Spinal cord (tissue), 10 donors: ENCODE results near the gene FANCC. TPM values are rescaled to one million over a fixed set of nuclear protein-coding genes. Genes with fewer than 3 reads are reported as not detected.
A peak's percentile ranks its signal among the peaks of the same experiment; 100 is the strongest.
"Not testable (repeated sequence)": the region's sequence is repeated elsewhere in the genome, so short reads cannot be mapped to it uniquely, and the experiment has no call there.

Source experiments
- DNase-seq, 6 donors: peaks; one replicate each; pipeline versions ENCODE4 v3.0.0 to v3.0.0-alpha.2; 2013 to 2015; ENCODE audit warnings: low spot score in 6 of 6, low read depth in 4 of 6
- H3K27ac ChIP-seq: one replicate; pipeline ENCODE4 v1.5.1; 2013; ENCODE audit warnings: low read depth, low read length, control low read depth
- H3K27me3 ChIP-seq: one replicate; pipeline ENCODE4 v1.6.1; 2013; ENCODE audit warnings: low read length; ENCODE audit not compliant: control insufficient read depth, insufficient read depth
- H3K36me3 ChIP-seq: one replicate; pipeline ENCODE4 v1.6.1; 2013; ENCODE audit warnings: low read length; ENCODE audit not compliant: control insufficient read depth, insufficient read depth
- H3K4me1 ChIP-seq: one replicate; pipeline ENCODE4 v1.6.1; 2013; ENCODE audit warnings: low read length; ENCODE audit not compliant: control insufficient read depth, insufficient read depth
- H3K4me3 ChIP-seq: one replicate; pipeline ENCODE4 v1.5.1; 2013; ENCODE audit warnings: low read depth, low read length, control low read depth
- H3K9me3 ChIP-seq: one replicate; pipeline ENCODE4 v1.6.1; 2013; ENCODE audit warnings: low read length; ENCODE audit not compliant: control insufficient read depth, insufficient read depth
- WGBS: methylation state at CpG from one replicate; pipeline ENCODE4 v1.1.5; 2013; ENCODE audit warnings: missing lambda C conversion rate; ENCODE audit not compliant: insufficient coverage; 5-methylcytosine and 5-hydroxymethylcytosine counted together
- polyA plus RNA-seq, 2 donors: library from polyadenylated mRNA; unstranded; fragments of 120-200 nt; gene quantifications; one replicate each; pipeline ENCODE4 v1.2.1, GENCODE V29; 2013; ENCODE audit not compliant: insufficient read length in 2 of 2
- total RNA-seq, 2 donors: library from RNA; depleted of rRNA in 1 of 2; stranded (reverse); fragments of 120-200 nt in 1 of 2; fragments of >200 nt in 1 of 2; gene quantifications; one replicate each; pipeline versions ENCODE4 v1.2.3 to v1.2.4, GENCODE V29; 2013 to 2014
- donor health status: healthy.

The FANCC gene
- total and polyA plus RNA-seq, 4 donors: 14.1 to 16.6 (median 15.3) TPM

GRCh38 chr9:95273369-95274022 is 44.0 kb downstream of the FANCC start:
- H3K36me3 ChIP-seq: no peaks in the 10 kb centered on the region
- 100% methylated on average over 1 of the region's 4 CpGs for WGBS
- H3K27me3 ChIP-seq: no peaks in the 10 kb centered on the region

GRCh38 chr9:95272830-95273229 is 44.7 kb downstream of the FANCC start:
- no peak overlapping the region for H3K27ac ChIP-seq
- no peaks in the 10 kb centered on the region for H3K9me3 ChIP-seq
- no peaks in the 10 kb centered on the region for H3K4me1 ChIP-seq
- H3K36me3 ChIP-seq: no peaks in the 10 kb centered on the region
- no CpG with 5 or more reads among the region's 8 CpGs for WGBS
- H3K27me3 ChIP-seq: no peaks in the 10 kb centered on the region
- H3K4me3 ChIP-seq: no peak overlapping the region
- DNase-seq: no peak

More at GRCh38 chr9:95273369-95274022, 44.0 kb downstream of the FANCC start:
- Histone ChIP-seq H3K4me3 (no peak overlapping the region), H3K4me1 (no peaks in the 10 kb centered on the region), H3K9me3 (no peaks in the 10 kb centered on the region), H3K27ac (no peak overlapping the region)
- DNase-seq: no peak

GRCh38 chr9:95270790-95271189 is 46.7 kb downstream of the FANCC start:
- Histone ChIP-seq H3K9me3 (no peaks in the 10 kb centered on the region), H3K4me1 (no peaks in the 10 kb centered on the region), H3K27ac (no peak overlapping the region), H3K27me3 (no peaks in the 10 kb centered on the region), H3K4me3 (no peak overlapping the region), H3K36me3 (no peaks in the 10 kb centered on the region)
- DNase-seq: no peak
- WGBS: 44% methylated on average over 1 of the region's 4 CpGs

GRCh38 chr9:95269803-95270773 is 47.4 kb downstream of the FANCC start:
- not testable (repeated sequence) for H3K27ac ChIP-seq, H3K4me3 ChIP-seq
- 29% methylated on average over 2 of the region's 18 CpGs for WGBS

GRCh38 chr9:95268681-95269080 is 48.8 kb downstream of the FANCC start:
- H3K27me3 ChIP-seq: no peaks in the 10 kb centered on the region
- H3K9me3 ChIP-seq: no peaks in the 10 kb centered on the region
- H3K4me3 ChIP-seq: no peak overlapping the region
- WGBS: no CpG with 5 or more reads among the region's 2 CpGs
- H3K4me1 ChIP-seq: no peaks in the 10 kb centered on the region
- no peak overlapping the region for H3K27ac ChIP-seq
- H3K36me3 ChIP-seq: no peaks in the 10 kb centered on the region
- DNase-seq: peak in 3 of 6 donors; percentile 23 to 79 (median 60)

More at GRCh38 chr9:95269803-95270773, 47.4 kb downstream of the FANCC start:
- H3K9me3 ChIP-seq, H3K4me1 ChIP-seq, H3K36me3 ChIP-seq, H3K27me3 ChIP-seq: not testable (repeated sequence)
- DNase-seq: peak in 1 of 6 donors; percentile 70

- no peak overlapping the region for H3K4me3 ChIP-seq
- H3K4me1 ChIP-seq: no peaks in the 10 kb centered on the region
- no peaks in the 10 kb centered on the region for H3K27me3 ChIP-seq
- DNase-seq: no peak
- H3K9me3 ChIP-seq: no peaks in the 10 kb centered on the region
- no peak overlapping the region for H3K27ac ChIP-seq
- no peaks in the 10 kb centered on the region for H3K36me3 ChIP-seq
- WGBS: 87% methylated on average over 3 of the region's 5 CpGs
Measured at GRCh38 chr9:95266649-95267048, 50.9 kb downstream of the FANCC start.

GRCh38 chr9:95265960-95266359 is 51.5 kb downstream of the FANCC start:
- Histone ChIP-seq H3K36me3 (no peaks in the 10 kb centered on the region), H3K27me3 (no peaks in the 10 kb centered on the region), H3K9me3 (no peaks in the 10 kb centered on the region), H3K4me3 (no peak overlapping the region), H3K4me1 (no peaks in the 10 kb centered on the region), H3K27ac (no peak overlapping the region)
- no peak for DNase-seq
- 58% methylated on average over 3 of the region's 3 CpGs for WGBS

- Histone ChIP-seq H3K36me3 (no peaks in the 10 kb centered on the region), H3K4me1 (no peaks in the 10 kb centered on the region), H3K27me3 (no peaks in the 10 kb centered on the region), H3K27ac (no peak overlapping the region), H3K9me3 (no peaks in the 10 kb centered on the region), H3K4me3 (no peak overlapping the region)
- peak in 2 of 6 donors; percentile 51 to 74 for DNase-seq
- WGBS: 58% methylated on average over 3 of the region's 5 CpGs
Measured at GRCh38 chr9:95264954-95265615, 52.4 kb downstream of the FANCC start.

GRCh38 chr9:95261890-95262289 is 55.6 kb downstream of the FANCC start:
- WGBS: no CpG with 5 or more reads among the region's 1 CpG
- DNase-seq: no peak
- no peaks in the 10 kb centered on the region for H3K36me3 ChIP-seq
- H3K9me3 ChIP-seq: no peaks in the 10 kb centered on the region
- no peak overlapping the region for H3K27ac ChIP-seq
- H3K4me1 ChIP-seq: no peaks in the 10 kb centered on the region
- H3K27me3 ChIP-seq: no peaks in the 10 kb centered on the region
- H3K4me3 ChIP-seq: no peak overlapping the region
